ENCODE results near the gene CFAP97D2.

The CFAP97D2 gene

GRCh38 chr13:114200399-114200911 lies 21.4 kb downstream of the CFAP97D2 start:
- no peak for DNase-seq

DNA sequence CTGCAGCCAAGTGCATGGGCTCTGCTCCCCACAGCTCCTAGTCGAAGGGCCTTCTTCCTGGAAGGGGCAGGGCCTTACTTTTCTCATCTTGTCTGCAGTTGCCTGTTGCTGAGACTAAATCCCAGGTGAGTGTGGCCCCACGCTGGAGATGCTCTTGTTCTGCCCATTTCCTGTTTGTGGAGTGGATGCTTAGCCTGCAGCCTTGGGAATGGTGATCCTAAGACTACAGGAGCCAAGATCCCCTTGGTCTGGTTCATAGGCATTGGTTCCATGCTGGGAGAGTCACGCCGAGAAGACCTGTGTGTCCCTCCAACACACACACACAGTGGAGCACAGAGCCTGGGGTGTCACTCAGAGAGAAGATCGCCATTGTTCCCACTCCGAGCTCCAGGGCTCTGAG lies 23.5 kb downstream of the CFAP97D2 start:
- DNase-seq: no peak

DNA sequence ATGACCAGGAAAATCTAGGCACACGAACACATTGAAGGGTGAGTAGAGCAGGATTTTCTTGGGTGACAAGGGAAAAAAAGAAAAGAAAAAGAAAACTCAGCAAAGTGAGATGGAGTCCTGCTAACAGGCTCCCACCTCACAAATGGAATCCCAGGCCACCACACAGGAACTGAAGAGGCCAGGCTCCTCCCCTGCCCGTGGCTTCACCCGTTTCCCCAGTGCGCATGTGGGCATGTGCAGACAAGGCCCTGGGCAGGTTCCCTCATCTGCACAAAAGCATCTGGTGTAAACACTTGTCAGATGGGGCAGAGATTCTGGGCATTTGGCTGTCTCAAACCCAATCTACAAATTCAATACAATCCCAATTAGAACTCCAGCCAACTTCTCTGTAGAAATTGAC lies 24.5 kb downstream of the CFAP97D2 start:
- DNase-seq: no peak

DNA sequence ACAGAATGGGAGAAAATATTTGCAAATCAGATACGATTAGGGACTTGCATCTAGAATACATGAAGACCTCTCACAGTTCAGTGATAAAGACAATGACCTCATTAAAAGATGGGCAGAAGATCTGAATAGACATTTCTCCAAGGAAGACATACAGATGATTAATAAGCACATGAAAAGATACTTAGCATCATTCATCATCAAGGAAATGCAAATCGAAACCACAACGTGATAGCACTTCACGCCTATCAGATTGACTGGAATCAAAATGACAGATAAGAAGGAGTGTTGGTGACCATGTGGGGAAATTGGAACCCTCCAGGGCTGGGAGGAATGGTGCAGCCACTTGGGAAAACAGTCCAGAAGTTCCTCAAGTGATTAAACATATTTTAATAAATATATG lies 25.8 kb downstream of the CFAP97D2 start:
- no peak for DNase-seq

- no peak for DNase-seq
These were observed 29.1 kb downstream of the CFAP97D2 start for GRCh38 chr13:114208134-114208533.

DNA sequence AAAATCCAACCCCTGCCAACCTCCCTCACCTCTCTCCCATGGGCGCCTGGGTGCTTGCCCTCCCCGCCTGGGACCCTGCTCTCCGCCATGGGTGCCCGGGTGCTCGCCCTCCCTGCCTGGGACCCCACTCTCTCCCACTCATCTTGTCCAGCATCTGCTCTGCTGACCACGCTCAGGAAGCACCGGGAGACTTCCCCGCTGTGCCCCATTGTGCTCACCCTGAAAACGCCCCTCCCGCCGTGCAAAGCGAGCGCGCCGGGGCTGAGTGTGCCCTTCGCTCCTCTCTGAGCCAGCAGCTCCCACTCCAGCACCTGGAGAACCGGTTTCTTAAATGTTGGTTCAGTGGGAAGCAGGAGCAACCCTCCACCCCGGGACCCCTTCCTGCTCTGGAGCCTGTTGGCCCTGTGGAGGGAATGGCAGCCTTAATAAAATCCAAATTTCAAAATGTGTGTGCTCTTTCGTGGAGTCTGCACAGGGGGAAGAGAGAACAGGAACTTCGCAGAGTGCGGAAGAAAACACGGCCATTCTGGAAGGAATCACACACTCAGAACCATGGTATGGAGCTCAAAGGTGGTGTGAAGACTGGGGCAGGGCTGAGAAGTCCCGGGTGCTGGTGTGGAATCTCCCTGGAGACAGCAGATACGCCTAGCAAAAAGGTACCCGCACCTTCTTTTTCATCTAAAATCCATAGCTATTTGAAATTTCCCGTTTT lies 32.5 kb downstream of the CFAP97D2 start:
- DNase-seq: no peak

- no peak for DNase-seq
These were observed 33.1 kb downstream of the CFAP97D2 start for GRCh38 chr13:114212158-114212495.

GRCh38 chr13:114213980-114214379 lies 34.9 kb downstream of the CFAP97D2 start:
- DNase-seq: no peak

GRCh38 chr13:114219392-114219791 lies 40.3 kb downstream of the CFAP97D2 start:
- no peak for DNase-seq

- DNase-seq: no peak
These were observed 43.5 kb downstream of the CFAP97D2 start for GRCh38 chr13:114222461-114222968.

DNA sequence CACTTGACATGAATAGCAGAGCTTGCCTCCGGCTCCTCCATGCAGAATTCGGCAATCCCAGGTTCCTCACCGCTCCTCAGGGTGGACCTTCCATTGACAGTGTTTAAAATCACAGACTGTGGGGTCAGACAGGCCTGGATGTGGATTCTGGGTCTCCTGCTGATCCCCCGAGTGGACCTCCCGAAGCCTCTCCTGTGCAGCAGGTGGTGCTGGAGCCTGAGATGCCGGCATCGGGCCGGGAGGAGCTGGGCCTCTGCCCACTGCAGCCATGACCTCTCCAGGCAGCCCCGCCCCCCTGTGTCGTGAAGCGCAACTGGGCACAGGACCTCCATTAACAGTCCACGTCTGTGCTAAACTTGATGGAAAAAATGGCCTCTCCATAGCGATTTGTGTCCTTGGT lies 45.1 kb downstream of the CFAP97D2 start:
- DNase-seq: no peak

- no peak for DNase-seq
These were observed 46.6 kb downstream of the CFAP97D2 start for GRCh38 chr13:114225610-114226009.

DNA sequence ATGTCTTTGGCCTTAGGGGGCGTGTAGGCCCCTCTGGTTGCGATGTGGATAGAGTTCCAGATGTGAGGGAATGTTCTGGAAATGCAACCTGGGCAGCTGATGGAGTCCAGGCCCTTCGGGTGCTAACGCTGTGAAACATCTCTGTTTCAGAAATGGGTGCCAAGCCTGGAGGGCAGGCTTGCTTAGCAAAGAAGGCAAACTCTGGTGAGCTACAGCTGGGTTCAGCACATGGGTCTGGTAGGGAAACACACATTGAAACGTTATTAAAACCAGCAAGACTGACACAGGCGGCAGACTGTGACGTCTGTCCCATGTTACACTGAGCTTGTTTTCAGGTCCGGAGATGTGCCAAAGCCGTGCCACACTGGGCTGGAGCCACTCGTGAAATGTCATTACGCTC lies 47.0 kb downstream of the CFAP97D2 start:
- no peak for DNase-seq

- DNase-seq: peak; percentile 62
These were observed 47.8 kb downstream of the CFAP97D2 start for GRCh38 chr13:114226699-114227323.

DNA sequence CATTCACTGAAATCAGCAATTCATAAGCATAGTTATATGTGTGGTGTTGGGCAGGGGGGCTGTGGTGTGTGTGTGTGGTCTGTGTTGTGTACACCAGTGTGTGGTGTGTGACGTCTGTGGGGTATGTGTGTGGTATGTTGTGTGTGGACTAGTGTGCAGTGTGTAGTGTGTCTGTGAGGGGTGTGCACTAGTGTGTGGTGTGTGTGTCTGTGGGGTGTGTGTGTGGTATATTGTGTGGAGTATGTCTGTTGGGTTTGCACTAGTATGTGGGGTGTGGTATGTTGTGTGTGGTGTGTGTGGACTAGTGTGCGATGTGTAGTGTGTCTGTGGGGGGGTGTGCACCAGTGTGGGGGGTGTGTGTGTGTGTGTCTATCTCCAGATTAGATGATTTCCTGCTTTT lies 48.5 kb downstream of the CFAP97D2 start:
- no peak for DNase-seq

DNA sequence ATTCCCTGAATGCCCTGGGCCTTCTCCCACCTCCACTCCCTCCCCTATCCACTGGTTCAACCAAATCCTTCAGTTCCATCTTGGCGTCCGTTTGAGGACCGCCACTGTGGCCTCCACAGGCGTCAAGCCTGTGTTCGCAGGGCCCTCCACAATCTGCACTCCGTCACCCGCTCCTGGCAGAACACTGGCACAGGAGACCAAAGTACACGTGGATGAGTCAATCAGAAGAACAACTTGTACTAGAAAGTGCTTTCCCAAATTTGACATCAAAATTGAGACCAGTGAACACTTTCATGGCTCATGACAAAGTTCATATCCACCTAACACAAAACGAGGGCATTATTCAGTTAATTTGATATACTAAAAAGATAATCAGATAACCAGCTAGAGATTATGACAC lies 49.1 kb downstream of the CFAP97D2 start:
- no peak for DNase-seq

DNA sequence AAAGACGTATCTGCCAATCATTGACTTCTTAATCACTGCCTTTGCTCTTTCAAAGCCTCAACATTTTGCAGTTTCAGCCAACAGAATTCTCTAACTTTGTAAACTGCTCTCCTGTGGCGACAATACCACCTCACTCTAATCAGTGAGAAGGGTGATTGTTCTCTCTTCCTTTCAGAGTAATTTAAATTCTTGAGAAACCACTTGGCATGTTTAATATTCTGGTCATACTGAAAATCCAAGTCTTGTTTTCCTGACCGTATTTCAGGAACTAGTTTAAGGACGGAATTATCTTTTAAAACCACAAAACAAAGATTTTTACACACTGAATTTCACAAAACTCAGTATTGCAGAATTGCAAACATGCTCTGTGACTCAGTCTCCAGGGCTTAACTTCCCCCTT lies 50.4 kb downstream of the CFAP97D2 start:
- DNase-seq: no peak

GRCh38 chr13:114230117-114230516 lies 51.1 kb downstream of the CFAP97D2 start:
- DNase-seq: no peak

GRCh38 chr13:114230575-114230974 lies 51.5 kb downstream of the CFAP97D2 start:
- no peak for DNase-seq

GRCh38 chr13:114231886-114232285 lies 52.8 kb downstream of the CFAP97D2 start:
- no peak for DNase-seq

- DNase-seq: no peak
These were observed 55.2 kb downstream of the CFAP97D2 start for GRCh38 chr13:114234266-114234644.

DNA sequence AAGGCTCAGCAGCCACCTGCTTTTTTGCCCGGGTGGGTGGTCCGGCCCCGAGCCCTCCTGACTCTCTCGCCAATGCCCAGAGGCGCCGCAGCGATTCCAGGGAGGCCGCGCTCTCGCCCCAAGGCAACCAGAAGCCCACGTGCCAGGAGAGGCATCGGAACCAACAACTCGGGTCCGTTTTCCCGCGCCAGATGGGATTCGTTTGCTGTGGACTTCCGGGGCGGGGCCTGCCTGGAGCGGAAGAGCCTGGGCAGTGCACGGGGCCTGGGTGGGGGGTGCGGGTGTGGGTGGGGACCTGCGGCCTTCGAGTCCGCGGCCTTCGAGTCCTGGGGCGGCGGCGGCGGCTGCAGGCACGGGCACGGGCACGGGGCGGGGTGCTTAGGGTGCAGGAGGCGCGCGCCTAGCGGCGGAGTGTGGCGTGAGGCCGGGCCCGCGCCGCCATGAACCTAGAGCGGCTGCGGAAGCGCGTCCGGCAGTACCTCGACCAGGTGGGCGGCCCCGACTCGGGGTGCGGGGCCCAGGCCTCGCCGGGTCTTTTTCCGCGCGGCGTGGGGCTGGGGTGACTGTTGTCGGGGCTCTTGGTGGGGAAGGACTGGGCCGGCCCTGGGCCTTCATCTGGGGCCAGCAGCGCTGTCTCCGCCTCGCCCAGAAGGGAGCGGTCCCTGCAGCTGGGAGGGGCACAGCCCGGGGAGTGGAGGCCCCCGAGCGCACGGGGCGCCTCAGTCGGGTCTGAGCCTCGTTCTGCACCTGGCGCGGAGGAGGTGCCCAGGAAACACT lies 55.8 kb downstream of the CFAP97D2 start, which contains the start of gene CDC16:
Gene CDC16 (plus strand): TSS at position 253 of the 777 bp plus-strand sequence. CDS start 188 bp downstream, at position 441.
- peak; percentile 71 for DNase-seq

GRCh38 chr13:114235697-114236096 lies 56.6 kb downstream of the CFAP97D2 start:
- DNase-seq: no peak

- DNase-seq: no peak
These were observed 57.2 kb downstream of the CFAP97D2 start for GRCh38 chr13:114236227-114236626.
